ENCODE measurements around the gene ANTXR1.

DNA sequence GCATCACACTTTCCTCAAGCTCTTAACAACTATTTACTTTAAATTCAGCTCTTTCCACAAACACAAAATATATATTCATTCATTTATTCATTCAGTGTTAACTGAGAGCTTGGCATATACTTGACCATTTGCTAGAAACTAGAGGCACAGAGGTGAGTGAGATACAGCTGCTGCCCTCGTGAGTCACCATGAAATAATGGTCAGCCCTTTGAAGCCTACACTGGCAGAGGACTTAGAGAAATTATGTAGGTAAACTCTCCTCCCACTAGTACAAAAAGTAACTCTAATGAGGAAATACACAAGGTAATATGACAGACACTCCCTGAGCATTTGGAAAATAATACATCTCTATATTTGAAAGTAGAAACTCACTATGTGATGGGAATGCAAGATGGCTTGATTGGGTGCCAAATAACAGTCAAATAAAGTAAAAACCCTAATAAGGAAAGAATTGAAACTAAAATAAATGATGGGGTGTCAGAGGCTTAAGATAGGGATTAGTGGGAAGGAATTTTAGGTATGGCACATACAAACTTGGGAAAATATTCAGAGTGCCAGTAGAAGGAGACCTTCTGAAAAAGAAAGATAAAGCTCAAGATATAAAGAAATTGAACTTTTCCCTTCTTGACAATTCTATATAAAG, 61.1 kb downstream of the ANTXR1 start:
- TF ChIP-seq POLR2A (IDR thresholded peaks at IDR 0.05; ENCODE audit: low read depth, low read length) (no peak), POLR2AphosphoS5 (IDR thresholded peaks at IDR 0.05; ENCODE audit: insufficient read depth, low read depth, low read length) (no peak), EZH2 (IDR thresholded peaks at IDR 0.05; ENCODE audit: borderline replicate concordance, low read depth, low read length, severe bottlenecking) (no peak), JUN (IDR thresholded peaks at IDR 0.05; ENCODE audit: borderline replicate concordance, insufficient read depth, insufficient read length, low read depth) (no peak)
- TF ChIP-seq, protein P1, sequence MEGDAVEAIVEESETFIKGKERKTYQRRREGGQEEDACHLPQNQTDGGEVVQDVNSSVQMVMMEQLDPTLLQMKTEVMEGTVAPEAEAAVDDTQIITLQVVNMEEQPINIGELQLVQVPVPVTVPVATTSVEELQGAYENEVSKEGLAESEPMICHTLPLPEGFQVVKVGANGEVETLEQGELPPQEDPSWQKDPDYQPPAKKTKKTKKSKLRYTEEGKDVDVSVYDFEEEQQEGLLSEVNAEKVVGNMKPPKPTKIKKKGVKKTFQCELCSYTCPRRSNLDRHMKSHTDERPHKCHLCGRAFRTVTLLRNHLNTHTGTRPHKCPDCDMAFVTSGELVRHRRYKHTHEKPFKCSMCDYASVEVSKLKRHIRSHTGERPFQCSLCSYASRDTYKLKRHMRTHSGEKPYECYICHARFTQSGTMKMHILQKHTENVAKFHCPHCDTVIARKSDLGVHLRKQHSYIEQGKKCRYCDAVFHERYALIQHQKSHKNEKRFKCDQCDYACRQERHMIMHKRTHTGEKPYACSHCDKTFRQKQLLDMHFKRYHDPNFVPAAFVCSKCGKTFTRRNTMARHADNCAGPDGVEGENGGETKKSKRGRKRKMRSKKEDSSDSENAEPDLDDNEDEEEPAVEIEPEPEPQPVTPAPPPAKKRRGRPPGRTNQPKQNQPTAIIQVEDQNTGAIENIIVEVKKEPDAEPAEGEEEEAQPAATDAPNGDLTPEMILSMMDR (IDR thresholded peaks at IDR 0.05; ENCODE audit: extremely low read depth in 1 of 2, insufficient read depth in 1 of 2, low read depth in 1 of 2, low read length in 2 of 2), result no peak
